OCI-M2 (cell line): ENCODE measurements around the gene FAM83F.
"Not testable (repeated sequence)": the region's sequence is repeated elsewhere in the genome, so short reads cannot be mapped to it uniquely, and the experiment has no call there.

Source experiments
- DNase-seq: peaks from one replicate; lab custom pipeline; 2025; ENCODE audit not compliant: unreplicated experiment; lab: John Stamatoyannopoulos, UW

FAM83F gene

DNA sequence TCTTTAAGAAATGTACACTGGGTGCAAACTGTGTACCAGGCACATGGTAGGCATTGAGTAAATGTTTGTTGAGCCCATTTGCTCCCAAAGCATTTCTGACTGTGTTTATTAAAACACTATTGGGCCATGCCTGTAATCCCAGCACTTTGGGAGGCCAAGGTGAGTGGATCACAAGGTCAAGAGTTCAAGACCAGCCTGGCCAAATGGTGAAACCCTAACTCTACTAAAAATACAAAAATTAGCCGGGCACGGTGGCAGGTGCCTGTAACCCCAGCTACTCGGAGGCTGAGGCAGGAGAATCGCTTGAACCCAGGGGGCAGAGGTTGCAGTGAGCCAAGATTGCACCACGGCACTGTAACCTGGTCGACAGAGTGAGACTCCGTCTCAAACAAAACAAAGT lies 1.9 kb upstream of the FAM83F start:
- DNase-seq = not testable (repeated sequence)

DNA sequence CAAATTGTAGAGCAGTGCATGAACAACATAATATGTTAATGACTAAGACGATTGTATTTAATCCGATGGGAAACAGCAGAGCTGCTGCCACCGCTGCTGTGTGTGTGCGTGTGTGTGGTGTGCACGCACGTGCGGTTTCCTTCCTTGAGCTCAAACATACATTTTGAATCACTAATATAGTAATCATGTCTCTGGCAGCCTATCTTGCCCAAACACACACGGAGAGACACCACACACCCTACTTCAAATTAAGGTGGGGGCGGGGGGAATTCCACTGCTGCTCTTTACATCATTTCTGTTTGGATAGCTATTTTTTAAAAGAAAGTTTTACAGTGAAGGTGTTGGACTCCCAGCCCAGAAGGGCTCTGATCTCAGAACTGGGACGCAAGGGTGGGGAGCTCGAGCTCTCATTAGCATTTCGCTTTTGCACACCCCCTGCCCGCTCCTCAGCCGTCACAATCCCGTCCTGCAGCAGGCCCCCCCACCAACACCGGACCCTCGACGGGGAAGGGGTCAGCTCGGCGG lies 651 bp upstream of the FAM83F start:
- no peak for DNase-seq

DNA sequence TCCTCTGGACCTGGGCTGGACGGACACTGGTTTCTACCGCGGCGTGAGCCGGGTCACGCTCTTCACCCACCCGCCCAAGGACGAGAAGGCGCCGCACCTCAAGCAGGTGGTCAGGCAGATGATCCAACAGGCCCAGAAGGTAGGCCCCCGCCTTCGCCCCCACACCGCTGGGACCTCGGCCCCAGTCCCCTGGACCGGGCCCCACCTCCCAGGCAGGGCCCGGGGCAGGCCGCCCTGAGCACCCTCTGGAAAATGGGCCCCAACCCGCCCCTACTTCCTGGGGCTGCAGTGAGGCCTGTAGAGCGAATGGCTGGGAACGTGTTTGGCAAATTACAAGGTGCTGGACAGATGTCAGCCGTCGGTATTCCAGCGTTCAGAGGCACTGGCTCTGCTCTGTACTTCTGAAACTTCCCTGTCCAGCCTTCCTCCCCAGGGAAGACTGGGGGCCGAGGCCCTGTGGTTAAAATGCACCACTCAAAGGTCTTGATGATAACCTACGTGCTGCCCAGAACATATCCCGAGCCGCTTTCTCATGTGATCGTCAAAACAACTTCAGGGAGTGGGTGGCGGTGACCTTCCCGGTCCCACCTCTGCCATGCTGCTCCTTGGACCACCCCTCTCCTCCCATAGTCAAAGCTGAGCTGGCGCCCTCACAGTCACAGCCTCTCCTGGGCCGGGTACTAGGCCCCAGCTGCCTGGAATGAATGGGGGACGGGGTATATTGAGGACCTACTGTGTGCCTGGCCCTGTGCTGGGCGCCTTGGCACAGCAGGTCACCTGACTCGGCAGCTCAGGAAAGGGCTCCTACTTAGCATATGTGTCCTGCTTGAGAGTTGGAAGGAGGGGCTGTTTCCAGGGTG lies 869 bp downstream of the FAM83F start:
- DNase-seq = no peak

DNA sequence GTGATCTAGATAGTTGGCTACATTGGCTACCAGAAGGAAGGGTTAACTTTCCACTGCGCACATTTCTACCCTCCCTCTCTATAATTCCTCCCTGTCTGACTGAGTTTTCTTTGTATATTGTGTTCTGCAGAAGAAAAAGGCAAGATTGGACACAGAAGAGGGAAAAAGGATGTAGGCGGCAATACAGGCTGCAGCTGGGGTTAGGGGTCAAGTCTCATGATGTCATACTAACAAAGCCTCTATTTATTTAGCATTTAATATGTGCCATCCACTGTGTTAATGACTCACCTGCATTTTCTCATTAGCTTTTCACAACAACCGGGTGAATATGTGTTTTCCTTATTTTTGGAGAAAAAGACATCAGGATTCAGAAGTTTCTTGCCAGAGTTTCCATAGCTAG lies 2.0 kb downstream of the FAM83F start:
- DNase-seq = no peak

DNA sequence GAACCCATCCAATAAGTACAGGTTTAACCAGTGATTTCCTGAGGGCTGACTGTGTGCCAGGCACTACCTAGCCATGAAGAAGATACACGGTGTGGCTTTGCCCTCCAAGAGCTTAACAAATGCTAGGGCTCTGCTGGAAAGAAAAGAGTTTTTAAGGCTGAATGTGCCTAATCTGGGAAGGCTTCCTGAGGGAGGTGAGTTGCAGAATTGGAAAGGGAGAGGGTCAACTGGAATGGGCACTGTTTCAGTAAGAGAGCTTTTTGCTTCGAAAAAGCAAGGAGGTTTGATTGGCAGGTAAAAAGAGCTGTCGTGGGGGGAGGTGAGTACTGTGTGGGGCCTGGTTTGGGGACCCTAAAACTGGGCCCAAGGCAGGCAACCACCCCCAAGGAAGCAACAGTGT lies 2.7 kb downstream of the FAM83F start:
- no peak for DNase-seq

DNA sequence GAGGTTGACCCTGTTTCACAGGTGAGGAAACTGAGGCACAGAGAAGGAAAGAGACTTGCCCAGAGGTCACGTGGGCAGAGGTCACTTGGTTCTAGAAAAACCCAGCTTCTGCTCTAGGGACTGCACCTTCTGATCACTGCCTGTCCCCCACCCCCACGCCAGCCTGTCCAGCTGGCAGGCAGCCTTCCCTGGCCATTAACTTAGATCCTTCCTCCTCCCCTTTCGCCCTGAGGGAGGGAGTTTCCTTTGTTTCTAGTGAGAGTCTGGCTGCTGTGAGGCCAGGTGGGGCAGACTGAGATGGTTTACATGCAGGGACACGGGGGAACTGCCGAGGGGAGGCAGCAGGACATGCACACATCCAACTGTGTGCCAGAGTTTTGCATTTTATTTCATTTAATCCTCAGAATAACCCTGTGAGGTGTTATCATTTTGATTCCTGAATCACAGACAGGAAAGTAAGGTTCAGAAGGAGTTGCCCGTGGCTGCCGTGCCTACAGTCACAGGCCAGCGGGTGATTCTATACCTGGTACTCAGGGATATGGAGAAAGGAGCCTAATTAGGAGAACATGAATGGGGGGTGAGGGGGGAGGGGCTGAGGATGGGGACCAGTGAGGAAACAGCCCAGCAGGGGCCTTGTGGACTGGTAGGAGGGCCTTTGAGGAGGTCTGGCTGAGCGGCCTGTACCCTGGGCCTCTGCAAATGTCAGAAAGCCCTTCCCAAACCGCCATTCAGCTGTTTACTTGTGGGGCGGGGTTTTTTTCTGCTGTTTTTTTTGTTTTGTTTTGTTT lies 3.4 kb downstream of the FAM83F start:
- DNase-seq = no peak

DNA sequence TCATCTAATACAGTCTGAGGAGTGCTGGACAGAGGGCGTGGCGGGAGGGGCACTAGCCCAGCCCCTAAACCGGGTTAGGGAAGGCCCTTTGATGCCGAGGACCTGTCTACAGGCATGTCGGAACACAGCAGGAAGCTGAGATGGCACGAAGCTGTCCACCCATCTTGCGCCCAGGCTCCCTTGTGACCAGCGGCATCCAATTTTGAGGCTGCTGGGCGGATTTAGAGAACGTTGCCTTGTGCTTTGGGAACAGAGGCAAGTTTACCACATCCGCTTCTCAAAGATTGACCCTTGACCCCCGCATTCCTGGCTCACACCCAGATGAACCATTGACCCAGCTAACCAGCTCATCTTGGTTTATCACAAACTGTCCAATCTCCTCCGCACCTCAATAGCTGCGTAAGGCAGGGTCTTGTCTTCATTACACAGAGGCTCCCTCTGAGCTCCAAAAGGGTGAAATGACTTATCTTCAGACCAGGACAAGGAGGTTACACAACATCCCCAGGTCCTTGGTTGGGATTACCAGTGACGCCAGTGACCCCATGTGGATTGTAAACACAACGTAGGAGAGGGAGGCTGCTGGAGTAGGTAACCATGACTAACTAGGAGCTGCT lies 4.5 kb downstream of the FAM83F start:
- DNase-seq = no peak

DNA sequence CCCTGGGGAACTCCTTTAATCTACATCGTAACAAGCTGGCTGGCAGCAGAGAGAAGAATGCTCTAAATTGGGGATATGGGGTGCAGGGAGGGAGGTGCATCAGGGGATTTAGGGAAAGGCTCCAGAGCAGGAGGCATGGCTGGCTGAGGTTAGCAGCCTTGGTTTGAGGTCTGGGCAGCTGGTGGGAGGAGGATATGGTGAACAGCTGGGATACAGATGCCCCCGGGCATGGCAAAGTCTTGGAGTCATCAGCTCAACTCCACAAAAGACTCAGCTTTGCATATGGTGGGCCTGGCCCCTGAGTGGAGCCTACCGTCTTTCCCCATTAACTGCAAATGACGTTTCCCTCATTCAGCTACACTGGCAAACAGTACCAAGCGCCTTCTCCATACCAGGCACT lies 5.4 kb downstream of the FAM83F start:
- no peak for DNase-seq

DNA sequence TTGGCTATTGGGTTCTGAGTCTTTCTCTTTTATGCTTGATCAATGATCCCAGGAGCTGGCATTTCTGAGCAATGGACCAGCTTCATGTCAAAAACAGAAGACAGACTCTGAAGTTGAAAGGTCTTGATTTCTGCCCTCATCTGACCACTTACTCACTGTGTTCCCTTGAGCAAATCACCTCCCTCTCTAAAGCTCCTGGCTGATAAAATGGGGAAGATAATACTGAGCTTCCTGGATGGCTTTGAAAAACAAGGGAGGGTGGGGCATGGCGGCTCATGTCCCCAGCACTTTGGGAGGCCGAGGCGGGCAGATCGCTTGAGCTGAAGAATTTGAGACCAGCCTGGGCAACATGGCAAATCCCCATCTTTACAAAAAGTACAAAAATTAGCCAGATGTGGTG lies 6.4 kb downstream of the FAM83F start:
- no peak for DNase-seq

DNA sequence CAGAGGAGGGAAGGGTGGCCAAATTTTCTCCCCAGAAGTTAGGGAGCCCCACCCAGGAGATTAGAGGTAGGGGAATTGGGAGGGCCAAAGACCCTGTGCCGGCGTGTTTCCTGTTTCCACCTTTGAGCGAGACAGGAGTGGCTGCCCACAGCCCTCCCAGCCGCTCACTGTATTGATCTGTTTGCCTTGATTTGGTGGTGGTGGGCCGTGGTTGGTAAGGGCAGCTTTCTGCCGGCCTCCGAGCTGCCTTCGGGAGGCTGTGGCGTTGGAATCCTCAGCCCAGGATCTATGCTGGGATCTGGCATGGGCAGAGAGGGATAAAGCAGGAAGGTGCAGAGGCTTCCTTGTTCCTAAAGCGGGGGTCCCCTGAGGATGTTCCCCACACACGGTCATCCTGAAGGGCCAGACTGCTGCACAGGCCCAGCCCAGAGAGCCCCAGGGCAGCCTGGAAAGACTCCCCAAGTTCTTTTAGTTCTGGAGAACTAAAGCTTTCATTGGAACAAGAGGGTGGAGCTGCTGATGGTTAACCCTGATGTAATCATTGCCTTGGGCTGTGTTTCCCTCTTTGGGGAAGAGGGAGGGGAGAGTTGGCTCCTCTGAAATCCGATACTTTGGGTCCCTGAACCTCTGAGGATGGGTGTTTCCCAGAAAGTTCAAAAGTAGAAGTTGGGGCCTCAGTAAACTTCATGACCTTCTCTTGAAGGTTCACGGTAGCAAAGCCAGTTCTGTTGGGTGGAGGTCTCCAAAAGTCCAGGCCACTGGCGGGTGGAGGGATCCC lies 7.2 kb downstream of the FAM83F start:
- DNase-seq = no peak

DNA sequence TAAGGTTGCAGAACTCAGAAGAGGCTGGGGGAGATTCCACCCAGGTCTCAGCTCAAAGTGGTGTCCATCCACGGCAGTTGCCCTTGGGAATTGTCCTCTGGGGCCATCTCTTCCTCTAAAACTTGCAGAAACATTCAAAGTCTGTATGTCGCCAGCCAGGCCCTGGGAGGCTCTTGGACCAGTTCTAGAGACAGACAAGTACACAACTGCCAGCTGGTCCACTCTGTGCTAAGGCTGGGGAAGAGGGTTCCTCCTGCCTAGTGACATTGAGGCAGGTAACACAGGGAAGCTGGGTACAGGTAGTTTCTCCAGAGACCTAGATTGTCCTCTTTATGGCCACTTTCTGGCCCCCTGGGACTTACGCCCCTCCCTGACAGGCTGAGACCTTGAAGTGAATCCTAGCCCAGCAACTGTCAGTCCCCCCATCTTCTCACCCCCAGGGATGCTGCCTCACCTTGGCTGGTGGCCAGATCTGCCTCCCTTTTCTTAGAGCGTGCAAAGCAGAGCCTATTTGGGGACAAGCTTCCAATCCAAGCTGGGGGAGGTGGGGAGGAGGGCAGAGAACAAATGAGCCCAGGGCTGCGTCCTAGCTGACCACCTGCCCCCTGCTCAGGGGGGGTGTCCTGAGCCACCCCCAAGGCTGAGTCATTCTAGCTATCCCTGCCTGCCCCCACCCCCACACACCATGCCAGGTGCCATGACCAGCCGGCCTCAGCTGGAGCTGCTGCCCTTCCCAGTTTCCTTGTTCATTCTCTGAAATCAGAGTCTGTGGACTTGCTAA lies 8.4 kb downstream of the FAM83F start:
- DNase-seq = no peak

DNA sequence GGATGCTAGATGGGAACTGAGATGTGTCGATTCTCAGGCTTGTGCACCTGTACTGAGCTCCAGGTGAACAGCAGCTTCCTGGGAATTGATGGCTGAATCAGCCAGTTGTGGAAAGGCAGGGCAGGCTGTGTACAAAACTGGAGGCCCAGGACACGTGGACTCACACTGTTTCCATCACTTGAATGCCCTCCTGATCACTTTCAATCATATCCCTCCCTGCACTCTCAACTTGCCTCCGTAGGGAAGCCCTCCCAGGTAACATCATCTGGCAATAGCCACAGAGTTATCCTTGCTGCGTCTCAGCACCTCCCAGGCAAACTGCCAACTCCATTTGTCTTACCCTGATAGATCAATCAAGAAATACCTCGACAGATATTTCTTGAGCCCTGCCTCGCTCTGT lies 10.1 kb downstream of the FAM83F start:
- no peak for DNase-seq

DNA sequence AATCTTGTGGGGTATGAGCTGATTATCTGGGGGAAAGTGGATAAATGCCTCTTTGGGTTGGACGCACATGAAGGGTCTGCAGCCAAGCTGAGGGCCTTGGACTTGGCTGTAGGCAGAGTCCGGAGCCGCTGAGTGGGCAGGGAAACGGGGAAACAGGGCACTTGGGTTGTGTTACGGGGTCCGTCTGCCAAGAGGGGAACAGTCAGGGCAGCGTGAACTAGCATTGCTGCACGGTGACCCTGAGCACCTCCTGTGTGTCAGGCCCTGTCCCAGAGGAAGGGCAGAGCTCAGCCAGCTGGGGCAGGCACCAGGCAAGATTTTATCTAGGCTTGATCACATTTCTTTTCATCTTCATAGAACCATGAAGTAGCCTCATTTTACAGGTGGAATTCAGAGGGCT lies 11.9 kb downstream of the FAM83F start:
- DNase-seq = no peak

DNA sequence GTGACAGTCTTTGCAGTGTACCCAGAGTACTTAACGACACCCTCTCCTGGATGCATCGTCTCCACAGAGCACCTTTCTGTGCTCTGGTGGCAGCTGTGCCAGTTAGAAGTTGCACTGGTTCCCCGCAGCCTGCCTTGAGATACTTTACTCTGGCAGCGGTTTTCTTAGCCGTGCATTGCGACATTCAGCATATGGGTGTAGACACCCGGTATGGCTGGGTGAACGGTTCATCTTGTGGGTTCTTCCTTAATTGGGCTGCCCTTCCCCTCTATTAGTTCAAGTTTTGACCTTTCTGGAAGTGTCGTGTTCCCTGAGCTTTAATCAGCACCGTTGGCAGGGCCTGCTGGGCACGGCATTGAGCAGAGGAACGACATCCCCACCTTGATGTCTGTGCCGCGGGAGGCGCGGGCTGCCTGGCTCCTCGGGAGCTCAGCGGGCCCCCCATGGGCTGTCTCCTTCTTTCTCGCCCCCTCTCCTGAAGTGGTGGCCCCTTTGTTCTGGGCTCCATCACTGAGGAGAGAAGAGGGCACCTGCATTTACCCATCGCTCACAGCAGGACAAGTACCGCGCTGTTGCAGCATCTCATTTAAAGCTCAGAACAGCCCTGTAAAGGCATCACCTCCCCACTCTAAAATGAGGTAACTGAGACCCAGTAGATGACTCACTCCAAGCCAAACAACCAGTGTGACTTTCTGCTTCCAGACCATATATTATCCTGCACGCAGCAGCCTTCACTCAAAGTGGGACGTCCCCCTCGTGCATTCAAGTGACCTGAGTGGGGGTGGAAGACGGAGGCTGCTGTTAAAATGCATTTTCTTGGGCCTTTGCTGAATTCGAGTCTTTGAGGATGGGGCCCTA lies 13.3 kb downstream of the FAM83F start:
- DNase-seq = no peak

DNA sequence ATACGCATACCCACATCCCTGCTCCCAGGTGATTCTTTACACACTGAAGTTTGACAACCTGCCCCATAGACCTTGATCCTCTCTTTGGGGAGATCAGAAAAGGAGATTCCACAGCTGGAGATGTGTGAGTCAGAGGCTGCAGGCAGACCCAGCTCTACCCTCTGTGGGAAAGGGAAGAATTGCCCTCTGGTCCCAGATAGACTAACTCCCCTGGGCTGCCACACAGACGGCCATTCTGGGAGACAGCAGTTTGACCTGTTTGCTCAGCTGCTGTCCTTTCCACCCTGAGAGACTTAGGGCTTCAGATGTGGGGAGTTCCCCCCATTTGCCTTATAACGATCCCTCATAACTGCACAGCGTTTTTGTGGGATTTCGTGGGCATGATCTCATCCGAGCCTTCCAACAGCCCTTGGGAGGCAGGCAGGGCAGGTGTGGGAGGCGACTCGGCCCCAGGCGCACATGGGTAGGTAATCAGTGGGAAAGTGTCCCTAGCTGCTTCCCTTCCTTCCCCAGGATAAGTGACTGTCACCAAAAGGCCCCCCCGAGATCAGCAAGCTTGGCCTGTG lies 14.1 kb downstream of the FAM83F start:
- DNase-seq = no peak

DNA sequence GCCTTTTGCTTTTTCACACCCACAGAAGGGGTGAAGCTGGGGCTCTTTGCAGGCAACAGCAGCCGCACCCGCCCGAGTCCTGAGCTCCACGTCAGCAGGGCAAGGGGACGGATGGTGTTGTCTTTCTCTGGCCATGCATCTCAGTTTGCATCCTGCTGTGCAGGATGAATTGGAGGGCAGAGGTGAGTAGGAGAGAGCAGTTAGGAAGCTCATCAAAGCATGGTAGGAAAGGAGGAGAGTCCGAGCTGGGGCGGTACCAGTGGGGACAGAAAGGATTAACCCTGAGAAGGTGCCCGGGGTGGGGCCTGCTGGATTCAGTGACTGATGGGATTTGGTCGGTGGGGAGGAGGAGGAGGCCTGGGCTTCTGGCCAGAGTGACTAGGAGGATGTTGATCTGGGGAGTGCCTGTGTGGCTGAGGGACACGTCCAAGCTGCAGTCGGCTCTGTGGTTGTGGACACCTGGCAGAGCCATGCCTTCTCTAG lies 14.6 kb downstream of the FAM83F start:
- no peak for DNase-seq

DNA sequence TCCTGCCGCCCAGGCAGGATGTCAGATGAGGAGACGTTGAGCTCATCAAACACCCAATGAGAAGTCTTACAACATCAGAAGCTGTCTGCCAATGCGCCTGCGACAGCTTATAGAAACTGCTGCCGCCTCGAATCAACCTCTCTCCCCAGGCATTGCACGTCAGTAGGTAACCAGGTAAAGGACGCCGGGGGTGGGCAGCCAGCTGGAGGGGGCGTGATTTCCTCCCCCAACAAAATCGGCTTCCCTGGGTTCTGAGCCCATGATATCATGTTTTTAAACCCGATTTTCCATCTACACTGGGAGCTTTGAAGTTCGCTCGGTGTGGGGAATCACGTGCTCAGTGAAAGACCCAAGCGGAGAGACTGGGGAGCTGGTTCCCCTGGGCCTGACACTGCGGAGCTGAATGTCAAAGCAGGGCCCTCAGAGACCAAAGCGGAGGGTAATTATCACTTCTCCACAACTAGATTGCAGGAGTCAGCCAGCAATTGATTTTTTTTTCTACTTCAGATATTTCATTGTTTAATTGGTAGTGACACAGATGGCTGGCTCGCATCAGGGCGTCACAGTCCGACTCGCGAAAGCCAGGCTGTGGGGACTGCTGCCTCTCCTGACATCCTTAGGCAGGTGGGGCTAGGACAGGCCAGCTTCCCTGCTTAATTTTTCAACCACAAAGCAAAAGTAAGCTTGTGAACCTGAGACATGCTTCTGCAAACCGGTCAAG lies 15.4 kb downstream of the FAM83F start:
- no peak for DNase-seq

DNA sequence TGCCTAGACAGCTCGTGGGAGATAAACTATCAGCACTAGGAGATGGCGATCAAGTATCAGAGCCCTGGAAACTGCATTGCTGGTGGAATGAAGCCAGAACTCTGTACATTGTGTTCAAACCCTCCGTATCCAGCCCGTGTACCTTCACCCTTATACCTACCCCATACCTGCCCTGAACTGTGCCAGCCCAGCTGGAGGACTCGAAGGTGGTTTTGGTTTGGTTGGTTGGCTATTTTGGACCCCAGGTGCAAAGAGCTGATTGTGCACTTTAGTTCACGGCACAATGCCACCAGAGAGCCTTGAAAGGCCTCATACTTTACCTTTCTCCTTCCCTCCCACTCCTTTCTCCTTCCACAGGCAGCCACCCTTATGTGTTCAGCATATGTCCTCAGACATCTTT lies 16.0 kb downstream of the FAM83F start:
- no peak for DNase-seq
